Keratinocyte (primary cell): ENCODE data around the gene IGF1R. TPM values are rescaled to one million over a fixed set of nuclear protein-coding genes. Genes with fewer than 3 reads are reported as not detected.

Source experiments
- DNase-seq: peaks from one replicate; pipeline ENCODE4 v3.0.0-alpha.2; 2011; ENCODE audit warnings: low read depth, missing footprints, low spot score
- FAIRE-seq: peaks from 2 replicates; lab custom pipeline; 2011; peaks lifted over from hg19 to GRCh38; lab: Jason Lieb, UNC
- H2AFZ ChIP-seq: 2 replicates; pipeline ENCODE4 v1.6.0; 2012; ENCODE audit warnings: low read length, control low read depth, inconsistent platforms; ENCODE audit not compliant: control insufficient read depth
- H3K27ac ChIP-seq: 2 replicates; pipeline ENCODE4 v1.5.1; 2011; ENCODE audit warnings: low read length; ENCODE audit not compliant: control insufficient read depth, insufficient read depth
- H3K27me3 ChIP-seq: 3 replicates; pipeline ENCODE4 v1.6.0; 2011; ENCODE audit warnings: low read length; ENCODE audit not compliant: control insufficient read depth, insufficient read depth; ENCODE audit errors: extremely low read depth
- H3K36me3 ChIP-seq, 2 experiments: 2 replicates in 1 of 2; 3 replicates in 1 of 2; pipeline ENCODE4 v1.5.1; 2011; ENCODE audit warnings: low read length in 2 of 2, mild to moderate bottlenecking in 1 of 2; ENCODE audit not compliant: control insufficient read depth in 2 of 2, insufficient read depth in 2 of 2; ENCODE audit errors: extremely low read depth in 1 of 2
- H3K4me1 ChIP-seq: 3 replicates; pipeline ENCODE4 v1.5.1; 2011; ENCODE audit warnings: low read length; ENCODE audit not compliant: control insufficient read depth, insufficient read depth; ENCODE audit errors: extremely low read depth
- H3K4me2 ChIP-seq: 3 replicates; pipeline ENCODE4 v1.6.0; 2011; ENCODE audit warnings: low read depth, low read length; ENCODE audit not compliant: control insufficient read depth, insufficient read depth; ENCODE audit errors: extremely low read depth
- H3K4me3 ChIP-seq, 3 experiments: fragments of 200-600 bp in 1 of 3; sonication (generic) in 1 of 3; 2 replicates in 2 of 3; 3 replicates in 1 of 3; pipeline ENCODE4 v1.5.1; 2011 to 2016; ENCODE audit warnings: low read length in 3 of 3, mild to moderate bottlenecking in 3 of 3, control low read depth in 2 of 3, inconsistent platforms in 1 of 3, low read depth in 1 of 3, mixed read lengths in 1 of 3, mixed run types in 1 of 3, moderate library complexity in 1 of 3; ENCODE audit not compliant: control insufficient read depth in 2 of 3, insufficient read depth in 2 of 3; ENCODE audit errors: extremely low read depth in 1 of 3
- H3K79me2 ChIP-seq: 2 replicates; pipeline ENCODE4 v1.6.0; 2012; ENCODE audit warnings: low read length; ENCODE audit not compliant: control insufficient read depth, insufficient read depth
- H3K9ac ChIP-seq: 3 replicates; pipeline ENCODE4 v1.6.0; 2011; ENCODE audit warnings: low read length; ENCODE audit not compliant: control insufficient read depth, insufficient read depth; ENCODE audit errors: extremely low read depth
- H3K9me1 ChIP-seq: 3 replicates; pipeline ENCODE4 v1.6.0; 2011; ENCODE audit warnings: low read length; ENCODE audit not compliant: control insufficient read depth, insufficient read depth; ENCODE audit errors: extremely low read depth
- H3K9me3 ChIP-seq: 2 replicates; pipeline ENCODE4 v1.5.1; 2012; ENCODE audit warnings: low read depth, low read length; ENCODE audit not compliant: control insufficient read depth
- H4K20me1 ChIP-seq: 3 replicates; pipeline ENCODE4 v1.6.0; 2011; ENCODE audit warnings: low read length; ENCODE audit not compliant: control insufficient read depth, insufficient read depth; ENCODE audit errors: extremely low read depth
- EZH2 ChIP-seq: IDR thresholded peaks from one replicate; pipeline ENCODE4 v1.6.1; 2012; ENCODE audit warnings: inconsistent platforms, mild to moderate bottlenecking, low read length, moderate library complexity
- dilution Hi-C: fragments of 300-500 bp; cut with MboI; formaldehyde crosslinking; loops from one replicate; pipeline ENCODE4 v1.7.0; 2020; ENCODE audit warnings: low sequenced_read_pairs; ENCODE audit not compliant: extremely low pct_ligation_motif_present
- polyA plus RNA-seq, 5 experiments: library from polyadenylated mRNA; depleted of rRNA in 3 of 5; stranded (reverse) in 3 of 5; stranded (forward) in 1 of 5; unstranded in 1 of 5; fragments of >200 nt; gene quantifications; 1 replicate in 1 of 5; 2 replicates in 3 of 5; 3 replicates in 1 of 5; pipeline versions ENCODE4 v1.2.1 to v1.2.3, GENCODE V29; 2011 to 2012; ENCODE audit warnings: missing spikeins in 2 of 5, low read depth in 1 of 5, low replicate concordance in 1 of 5
- TF ChIP-seq, protein P1 (sequence below), 3 experiments: IDR thresholded peaks in 1 of 3; conservative IDR thresholded peaks in 1 of 3; optimal IDR thresholded peaks in 1 of 3; 2 replicates in 2 of 3; 3 replicates in 1 of 3; pipeline versions ENCODE3 to v1.5.1; 2011; ENCODE audit warnings: low read length in 3 of 3, mild to moderate bottlenecking in 3 of 3, moderate library complexity in 2 of 3, control low read depth in 1 of 3, inconsistent platforms in 1 of 3; ENCODE audit not compliant: insufficient read depth in 2 of 3; ENCODE audit errors: extremely low read depth in 1 of 3

IGF1R gene
- polyA plus RNA-seq, 1 donor (not counting 4 experiments of a cell fraction or from before 2014, with no cell fraction given), result 14.5 TPM

DNA sequence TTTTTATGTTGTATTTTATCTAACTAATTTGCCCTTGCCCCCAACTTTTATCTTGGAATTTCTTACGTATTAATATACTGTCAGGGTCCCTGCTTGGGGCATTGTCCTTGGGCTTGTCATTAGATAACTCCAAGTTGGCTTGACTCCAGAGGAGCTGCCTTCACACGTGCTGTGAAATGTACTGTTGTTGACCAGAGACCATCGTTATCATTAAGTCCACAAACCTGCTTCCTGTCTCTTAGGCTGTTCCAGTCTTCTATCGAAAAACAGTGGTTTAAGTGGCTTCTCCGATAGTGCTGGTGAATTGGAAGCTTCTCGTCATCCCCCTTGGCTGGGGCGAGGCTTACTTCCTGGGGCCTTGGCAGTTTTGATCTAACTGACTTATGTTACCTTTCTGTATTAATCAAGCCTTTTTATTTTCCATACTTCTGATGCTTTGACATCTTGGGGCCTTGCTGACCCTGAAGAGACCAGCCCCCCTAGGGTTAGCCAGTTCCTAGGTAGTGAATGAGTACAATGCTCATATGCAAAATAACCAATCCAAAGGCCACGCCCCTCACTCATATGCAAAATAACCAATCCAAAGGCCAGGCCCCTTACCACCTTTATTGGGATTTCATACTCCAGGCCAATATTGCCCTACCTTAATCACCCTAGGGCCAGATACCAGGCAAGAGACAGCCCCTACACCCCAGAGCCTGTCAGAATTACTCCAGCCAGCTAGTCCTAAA, 164.5 kb downstream of the IGF1R start:
- no peak for DNase-seq
- dilution Hi-C loops, result no loop called here
- H3K4me3 ChIP-seq, result no peak overlapping the region
- peaks cover 71% of the 10 kb centered on the region for H3K79me2 ChIP-seq
- no peak overlapping the region for H3K4me2 ChIP-seq
- H3K4me1 ChIP-seq, result no peaks in the 10 kb centered on the region
- FAIRE-seq, result no peak
- TF ChIP-seq EZH2, result no peak
- TF ChIP-seq, protein P1, sequence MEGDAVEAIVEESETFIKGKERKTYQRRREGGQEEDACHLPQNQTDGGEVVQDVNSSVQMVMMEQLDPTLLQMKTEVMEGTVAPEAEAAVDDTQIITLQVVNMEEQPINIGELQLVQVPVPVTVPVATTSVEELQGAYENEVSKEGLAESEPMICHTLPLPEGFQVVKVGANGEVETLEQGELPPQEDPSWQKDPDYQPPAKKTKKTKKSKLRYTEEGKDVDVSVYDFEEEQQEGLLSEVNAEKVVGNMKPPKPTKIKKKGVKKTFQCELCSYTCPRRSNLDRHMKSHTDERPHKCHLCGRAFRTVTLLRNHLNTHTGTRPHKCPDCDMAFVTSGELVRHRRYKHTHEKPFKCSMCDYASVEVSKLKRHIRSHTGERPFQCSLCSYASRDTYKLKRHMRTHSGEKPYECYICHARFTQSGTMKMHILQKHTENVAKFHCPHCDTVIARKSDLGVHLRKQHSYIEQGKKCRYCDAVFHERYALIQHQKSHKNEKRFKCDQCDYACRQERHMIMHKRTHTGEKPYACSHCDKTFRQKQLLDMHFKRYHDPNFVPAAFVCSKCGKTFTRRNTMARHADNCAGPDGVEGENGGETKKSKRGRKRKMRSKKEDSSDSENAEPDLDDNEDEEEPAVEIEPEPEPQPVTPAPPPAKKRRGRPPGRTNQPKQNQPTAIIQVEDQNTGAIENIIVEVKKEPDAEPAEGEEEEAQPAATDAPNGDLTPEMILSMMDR (optimal IDR thresholded peaks at IDR 0.05 in 1 of 3, IDR thresholded peaks at IDR 0.05 in 1 of 3, conservative IDR thresholded peaks at IDR 0.05 in 1 of 3; ENCODE audit: extremely low read depth in 1 of 3, insufficient read depth in 2 of 3, low read length in 3 of 3), result no peak
- no peaks in the 10 kb centered on the region for H3K9me1 ChIP-seq
- no peak overlapping the region for H2AFZ ChIP-seq
- H4K20me1 ChIP-seq, result no peaks in the 10 kb centered on the region
- no peaks in the 10 kb centered on the region for H3K9me3 ChIP-seq
- no peak overlapping the region for H3K27ac ChIP-seq
- H3K36me3 ChIP-seq, result peaks cover 5 to 10% of the 10 kb centered on the region in 2 experiments
- H3K27me3 ChIP-seq, result no peaks in the 10 kb centered on the region
- no peak overlapping the region for H3K9ac ChIP-seq

DNA sequence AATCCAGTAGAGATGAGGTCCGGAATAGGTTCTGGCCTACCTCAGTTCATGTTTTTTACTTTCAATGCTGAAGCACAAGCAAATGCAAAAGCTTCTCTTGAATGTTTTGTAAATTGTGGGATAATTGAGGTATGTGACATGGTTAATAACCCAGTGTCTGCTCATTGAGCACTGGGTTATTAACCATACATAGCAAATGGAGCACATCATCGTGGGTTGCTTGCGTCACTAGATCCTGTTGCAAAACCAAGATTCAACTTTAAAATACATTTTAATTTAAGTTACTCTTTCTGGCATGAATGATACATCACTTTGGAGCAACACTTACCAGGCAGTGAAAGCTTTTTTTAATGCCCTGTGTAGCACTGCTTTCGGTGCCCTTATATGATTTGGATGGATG, 165.6 kb downstream of the IGF1R start:
- no peak overlapping the region for H3K4me2 ChIP-seq
- no peak overlapping the region for H3K27ac ChIP-seq
- no peaks in the 10 kb centered on the region for H3K9me1 ChIP-seq
- no peak overlapping the region for H2AFZ ChIP-seq
- H3K79me2 ChIP-seq, result peaks cover 69% of the 10 kb centered on the region
- dilution Hi-C loops, result no loop called here
- TF ChIP-seq EZH2, result no peak
- TF ChIP-seq, protein P1 (optimal IDR thresholded peaks at IDR 0.05 in 1 of 3, IDR thresholded peaks at IDR 0.05 in 1 of 3, conservative IDR thresholded peaks at IDR 0.05 in 1 of 3; ENCODE audit: extremely low read depth in 1 of 3, insufficient read depth in 2 of 3, low read length in 3 of 3), result no peak
- H3K36me3 ChIP-seq, result peaks cover 5 to 10% of the 10 kb centered on the region in 2 experiments
- no peaks in the 10 kb centered on the region for H4K20me1 ChIP-seq
- H3K9me3 ChIP-seq, result no peaks in the 10 kb centered on the region
- no peaks in the 10 kb centered on the region for H3K4me1 ChIP-seq
- no peaks in the 10 kb centered on the region for H3K27me3 ChIP-seq
- FAIRE-seq, result no peak
- no peak for DNase-seq
- H3K4me3 ChIP-seq, result no peak overlapping the region
- H3K9ac ChIP-seq, result no peak overlapping the region
